Astrocyte (in vitro differentiated cells and primary cell): ENCODE measurements around the gene MDFIC2. TPM values are rescaled to one million over a fixed set of nuclear protein-coding genes. Genes with fewer than 3 reads are reported as not detected.

Experiments
- DNase-seq: peaks from one replicate; pipeline ENCODE4 v3.0.0-alpha.2; 2010; ENCODE audit warnings: low read depth
- FAIRE-seq: peaks from 2 replicates; lab custom pipeline; 2011; peaks lifted over from hg19 to GRCh38; lab: Jason Lieb, UNC
- H2AFZ ChIP-seq: 2 replicates; pipeline ENCODE4 v1.6.0; 2012; ENCODE audit warnings: low read depth, low read length, inconsistent platforms
- H3K27ac ChIP-seq: 2 replicates; pipeline ENCODE4 v1.5.1; 2011; ENCODE audit warnings: low read depth, low read length, inconsistent platforms
- H3K27me3 ChIP-seq: 2 replicates; pipeline ENCODE4 v1.6.0; 2011; ENCODE audit warnings: low read length, inconsistent platforms; ENCODE audit not compliant: insufficient read depth
- H3K36me3 ChIP-seq: 2 replicates; pipeline ENCODE4 v1.5.1; 2011; ENCODE audit warnings: low read length, inconsistent platforms; ENCODE audit not compliant: insufficient read depth
- H3K4me1 ChIP-seq: 2 replicates; pipeline ENCODE4 v1.5.1; 2011; ENCODE audit warnings: low read length, inconsistent platforms; ENCODE audit not compliant: insufficient read depth
- H3K4me2 ChIP-seq: 2 replicates; pipeline ENCODE4 v1.6.0; 2012; ENCODE audit warnings: low read length, inconsistent platforms
- H3K4me3 ChIP-seq: 2 replicates; pipeline ENCODE4 v1.5.1; 2011; ENCODE audit warnings: low read depth, mild to moderate bottlenecking, low read length, inconsistent platforms; ENCODE audit not compliant: insufficient read depth
- H3K79me2 ChIP-seq: 2 replicates; pipeline ENCODE4 v1.6.0; 2012; ENCODE audit warnings: mild to moderate bottlenecking, low read length, inconsistent platforms; ENCODE audit not compliant: insufficient read depth
- H3K9ac ChIP-seq: 2 replicates; pipeline ENCODE4 v1.6.0; 2012; ENCODE audit warnings: mild to moderate bottlenecking, low read length, inconsistent platforms
- H3K9me3 ChIP-seq: 2 replicates; pipeline ENCODE4 v1.5.1; 2012; ENCODE audit warnings: low read depth, mild to moderate bottlenecking, low read length, inconsistent platforms; ENCODE audit not compliant: insufficient read depth
- H4K20me1 ChIP-seq: 2 replicates; pipeline ENCODE4 v1.6.0; 2012; ENCODE audit warnings: low read length, inconsistent platforms; ENCODE audit not compliant: insufficient read depth
- H3K27ac Mint-ChIP-seq: one replicate; pipeline ENCODE4 v1.8.0; 2021; ENCODE audit warnings: mild to moderate bottlenecking, mixed read lengths; ENCODE audit not compliant: unreplicated experiment
- H3K27me3 Mint-ChIP-seq: one replicate; pipeline ENCODE4 v1.8.0; 2021; ENCODE audit warnings: low read depth, mixed read lengths; ENCODE audit not compliant: unreplicated experiment
- H3K36me3 Mint-ChIP-seq: one replicate; pipeline ENCODE4 v1.8.0; 2021; ENCODE audit warnings: low read depth, mixed read lengths; ENCODE audit not compliant: unreplicated experiment
- H3K4me1 Mint-ChIP-seq: one replicate; pipeline ENCODE4 v1.8.0; 2021; ENCODE audit warnings: low read depth, mixed read lengths; ENCODE audit not compliant: unreplicated experiment
- H3K4me3 Mint-ChIP-seq: one replicate; pipeline ENCODE4 v1.8.0; 2021; ENCODE audit warnings: mild to moderate bottlenecking, moderate library complexity, mixed read lengths; ENCODE audit not compliant: unreplicated experiment
- H3K9me3 Mint-ChIP-seq: one replicate; pipeline ENCODE4 v1.8.0; 2021; ENCODE audit warnings: mild to moderate bottlenecking, mixed read lengths; ENCODE audit not compliant: unreplicated experiment
- CTCF ChIP-seq: IDR thresholded peaks from 2 replicates; pipeline ENCODE4 v1.5.1; 2011; ENCODE audit warnings: low read depth, mild to moderate bottlenecking, inconsistent platforms, low read length, moderate library complexity; ENCODE audit not compliant: insufficient read depth
- EZH2 ChIP-seq: IDR thresholded peaks from 2 replicates; pipeline ENCODE4 v1.6.1; 2012; ENCODE audit warnings: mild to moderate bottlenecking, low read length, inconsistent platforms; ENCODE audit not compliant: insufficient read depth
- total RNA-seq: library from RNA; stranded (reverse); gene quantifications from 2 replicates; pipeline ENCODE4 v1.2.1, GENCODE V29; 2021

MDFIC2 gene
- total RNA-seq, 1 donor from 2014 or later, result not detected

GRCh38 chr3:70309591-70309990 is 2.8 kb downstream of the MDFIC2 start:
- Histone ChIP-seq H3K4me2 (no peak overlapping the region), H3K79me2 (no peaks in the 10 kb centered on the region), H3K9ac (no peak overlapping the region), H3K27ac (no peak overlapping the region), H3K27me3 (no peaks in the 10 kb centered on the region), H3K4me3 (no peak overlapping the region), H4K20me1 (no peaks in the 10 kb centered on the region), H3K9me3 (no peaks in the 10 kb centered on the region), H3K4me1 (no peaks in the 10 kb centered on the region), H3K36me3 (no peaks in the 10 kb centered on the region), H2AFZ (no peak overlapping the region)
- H3K27ac Mint-ChIP-seq, result no peak overlapping the region
- H3K9me3 Mint-ChIP-seq, result no peaks in the 10 kb centered on the region
- no peaks in the 10 kb centered on the region for H3K36me3 Mint-ChIP-seq
- H3K4me1 Mint-ChIP-seq, result no peaks in the 10 kb centered on the region
- H3K4me3 Mint-ChIP-seq, result no peak overlapping the region
- DNase-seq (no peak), FAIRE-seq (no peak)
- H3K27me3 Mint-ChIP-seq, result peaks cover 1% of the 10 kb centered on the region
- no peak for TF ChIP-seq EZH2
- TF ChIP-seq CTCF, result no peak

- H3K27ac ChIP-seq, result no peak overlapping the region
- DNase-seq (peak; percentile 1), FAIRE-seq (no peak)
- no peak overlapping the region for H3K27ac Mint-ChIP-seq
- no peaks in the 10 kb centered on the region for H4K20me1 ChIP-seq
- H3K79me2 ChIP-seq, result no peaks in the 10 kb centered on the region
- no peak overlapping the region for H3K4me3 Mint-ChIP-seq
- no peaks in the 10 kb centered on the region for H3K4me1 ChIP-seq
- no peak overlapping the region for H2AFZ ChIP-seq
- no peak overlapping the region for H3K4me2 ChIP-seq
- H3K9ac ChIP-seq, result no peak overlapping the region
- H3K36me3 ChIP-seq, result no peaks in the 10 kb centered on the region
- H3K4me1 Mint-ChIP-seq, result no peaks in the 10 kb centered on the region
- H3K27me3 Mint-ChIP-seq, result no peaks in the 10 kb centered on the region
- no peaks in the 10 kb centered on the region for H3K9me3 ChIP-seq
- no peaks in the 10 kb centered on the region for H3K36me3 Mint-ChIP-seq
- H3K27me3 ChIP-seq, result no peaks in the 10 kb centered on the region
- H3K9me3 Mint-ChIP-seq, result peaks cover 3% of the 10 kb centered on the region
- H3K4me3 ChIP-seq, result no peak overlapping the region
- no peak for TF ChIP-seq CTCF
- no peak for TF ChIP-seq EZH2
Observed at GRCh38 chr3:70308760-70309159, 3.7 kb downstream of the MDFIC2 start.

GRCh38 chr3:70306736-70307135 is 5.7 kb downstream of the MDFIC2 start:
- Histone ChIP-seq H3K4me2 (no peak overlapping the region), H3K27me3 (no peaks in the 10 kb centered on the region), H3K79me2 (no peaks in the 10 kb centered on the region), H3K36me3 (no peaks in the 10 kb centered on the region), H2AFZ (no peak overlapping the region), H4K20me1 (no peaks in the 10 kb centered on the region), H3K27ac (no peak overlapping the region), H3K4me1 (no peaks in the 10 kb centered on the region), H3K4me3 (no peak overlapping the region), H3K9me3 (no peaks in the 10 kb centered on the region), H3K9ac (no peak overlapping the region)
- Mint-ChIP-seq H3K4me3 (no peak overlapping the region), H3K27ac (no peak overlapping the region), H3K4me1 (no peaks in the 10 kb centered on the region), H3K9me3 (peaks cover 3% of the 10 kb centered on the region), H3K27me3 (no peaks in the 10 kb centered on the region), H3K36me3 (no peaks in the 10 kb centered on the region)
- DNase-seq (no peak), FAIRE-seq (no peak)
- TF ChIP-seq EZH2, result no peak
- no peak for TF ChIP-seq CTCF
